ENCODE results near the gene LCNL1.

GRCh38 chr9:137032858-137033257, 50.1 kb downstream of the LCNL1 start:
- TF ChIP-seq BCL3 (CRISPR knock-in tag; IDR thresholded peaks at IDR 0.05) (no peak), MEF2D (CRISPR knock-in tag; IDR thresholded peaks at IDR 0.05) (no peak), EZH2 (conservative IDR thresholded peaks at IDR 0.05; ENCODE audit: low read depth, low read length) (no peak), EP300 (IDR thresholded peaks at IDR 0.05; ENCODE audit: low read depth in 2 of 2, low read length in 2 of 2) (no peak), EP300 (CRISPR knock-in tag; IDR thresholded peaks at IDR 0.05; ENCODE audit: borderline replicate concordance) (no peak), SIN3B (IDR thresholded peaks at IDR 0.05; ENCODE audit: low read length) (no peak), SRF (IDR thresholded peaks at IDR 0.05; ENCODE audit: low read depth, low read length) (no peak), PHF21A (CRISPR knock-in tag; IDR thresholded peaks at IDR 0.05) (no peak), CTCF (CRISPR knock-in tag; IDR thresholded peaks at IDR 0.05) (no peak), ZNF224 (CRISPR knock-in tag; IDR thresholded peaks at IDR 0.05) (no peak), DNMT1 (CRISPR knock-in tag; IDR thresholded peaks at IDR 0.05) (no peak)
- TF ChIP-seq, protein P1, sequence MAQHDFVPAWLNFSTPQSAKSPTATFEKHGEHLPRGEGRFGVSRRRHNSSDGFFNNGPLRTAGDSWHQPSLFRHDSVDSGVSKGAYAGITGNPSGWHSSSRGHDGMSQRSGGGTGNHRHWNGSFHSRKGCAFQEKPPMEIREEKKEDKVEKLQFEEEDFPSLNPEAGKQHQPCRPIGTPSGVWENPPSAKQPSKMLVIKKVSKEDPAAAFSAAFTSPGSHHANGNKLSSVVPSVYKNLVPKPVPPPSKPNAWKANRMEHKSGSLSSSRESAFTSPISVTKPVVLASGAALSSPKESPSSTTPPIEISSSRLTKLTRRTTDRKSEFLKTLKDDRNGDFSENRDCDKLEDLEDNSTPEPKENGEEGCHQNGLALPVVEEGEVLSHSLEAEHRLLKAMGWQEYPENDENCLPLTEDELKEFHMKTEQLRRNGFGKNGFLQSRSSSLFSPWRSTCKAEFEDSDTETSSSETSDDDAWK (CRISPR knock-in tag; IDR thresholded peaks at IDR 0.05): no peak
